Stimulated activated naive CD8-positive, alpha-beta T cell treated with anti-CD3 and anti-CD28 coated beads, Interleukin-15, amount 100 ng/mL, for 72 hours (primary cell): Measurements from ENCODE around the gene HINFP.

Experiments
- ATAC-seq: fragments of 150-1000 bp; cut with Tn5 transposase; 2 replicates; pipeline ENCODE4 v1.10.0; 2021; ENCODE audit warnings: mild to moderate bottlenecking, moderate library complexity
- DNase-seq, 2 donors: peaks; one replicate each; pipeline ENCODE4 v3.0.0; 2021 to 2022
- H3K27ac Mint-ChIP-seq, 2 donors: one replicate each; pipeline ENCODE4 v1.8.0; 2022; ENCODE audit warnings: mild to moderate bottlenecking in 2 of 2, mixed read lengths in 2 of 2, moderate library complexity in 2 of 2
- H3K27me3 Mint-ChIP-seq: one replicate; pipeline ENCODE4 v1.8.0; 2022; ENCODE audit warnings: mixed read lengths
- H3K4me1 Mint-ChIP-seq: one replicate; pipeline ENCODE4 v1.8.0; 2022; ENCODE audit warnings: mild to moderate bottlenecking, mixed read lengths
- H3K4me3 Mint-ChIP-seq, 2 donors: one replicate each; pipeline ENCODE4 v1.8.0; 2022; ENCODE audit warnings: mild to moderate bottlenecking in 2 of 2, mixed read lengths in 2 of 2, moderate library complexity in 1 of 2
- H3K9me3 Mint-ChIP-seq, 2 donors: one replicate each; pipeline ENCODE4 v1.8.0; 2022; ENCODE audit warnings: mixed read lengths in 2 of 2

HINFP gene, protein sequence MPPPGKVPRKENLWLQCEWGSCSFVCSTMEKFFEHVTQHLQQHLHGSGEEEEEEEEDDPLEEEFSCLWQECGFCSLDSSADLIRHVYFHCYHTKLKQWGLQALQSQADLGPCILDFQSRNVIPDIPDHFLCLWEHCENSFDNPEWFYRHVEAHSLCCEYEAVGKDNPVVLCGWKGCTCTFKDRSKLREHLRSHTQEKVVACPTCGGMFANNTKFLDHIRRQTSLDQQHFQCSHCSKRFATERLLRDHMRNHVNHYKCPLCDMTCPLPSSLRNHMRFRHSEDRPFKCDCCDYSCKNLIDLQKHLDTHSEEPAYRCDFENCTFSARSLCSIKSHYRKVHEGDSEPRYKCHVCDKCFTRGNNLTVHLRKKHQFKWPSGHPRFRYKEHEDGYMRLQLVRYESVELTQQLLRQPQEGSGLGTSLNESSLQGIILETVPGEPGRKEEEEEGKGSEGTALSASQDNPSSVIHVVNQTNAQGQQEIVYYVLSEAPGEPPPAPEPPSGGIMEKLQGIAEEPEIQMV

DNA sequence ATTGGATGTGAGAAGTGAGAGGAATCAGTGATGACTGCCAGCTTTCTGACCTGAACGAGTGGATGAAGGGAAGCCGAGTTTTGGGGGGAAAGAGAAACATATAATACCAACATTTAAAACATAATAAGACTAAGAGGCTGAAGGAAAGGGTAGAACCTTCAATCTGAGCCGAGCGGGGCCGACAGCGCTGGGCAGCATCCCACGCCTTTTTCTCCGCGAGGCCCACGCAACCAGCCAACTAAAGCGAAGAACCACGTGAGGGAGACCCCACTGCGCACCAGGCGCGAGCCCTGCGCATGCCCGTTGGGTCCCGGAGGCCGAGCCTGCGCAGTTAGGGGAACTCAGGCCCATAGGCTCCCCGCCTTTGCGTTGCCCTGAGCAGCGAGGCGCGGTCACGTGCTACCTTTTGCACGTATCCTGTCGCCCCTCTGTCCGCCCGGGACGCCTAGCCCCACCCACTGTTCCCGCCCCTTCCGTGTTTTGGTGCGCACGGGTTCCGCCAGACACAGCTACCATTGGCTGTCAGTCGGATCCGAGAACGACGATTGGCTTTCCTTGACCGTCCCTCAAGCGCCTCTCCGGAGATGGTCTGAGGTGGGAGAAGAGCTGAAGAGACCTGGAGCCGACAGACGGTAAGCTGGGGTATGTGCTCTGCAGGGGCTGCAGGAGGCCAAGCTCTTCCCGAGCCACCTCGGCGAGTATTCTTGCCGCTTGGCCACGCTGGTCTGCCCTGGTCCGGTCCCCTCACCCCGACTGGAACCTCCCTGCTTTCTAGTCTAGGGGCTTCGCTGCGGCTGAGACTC lies at the start of gene HINFP:
Gene HINFP (plus strand): TSS at position 573 of the 803 bp plus-strand sequence. CDS start 5,365 bp downstream, outside the sequence.
- Mint-ChIP-seq H3K27ac (peak within 1 kb of the TSS; percentile 88 to 96), H3K4me3 (peak within 1 kb of the TSS; percentile 95), H3K9me3 (no peaks in the 10 kb centered on the region), H3K27me3 (no peaks in the 10 kb centered on the region), H3K4me1 (peaks cover 52% of the 10 kb centered on the region)
- DNase-seq: peak; percentile 98 to 99
- peak; percentile 97 for ATAC-seq

DNA sequence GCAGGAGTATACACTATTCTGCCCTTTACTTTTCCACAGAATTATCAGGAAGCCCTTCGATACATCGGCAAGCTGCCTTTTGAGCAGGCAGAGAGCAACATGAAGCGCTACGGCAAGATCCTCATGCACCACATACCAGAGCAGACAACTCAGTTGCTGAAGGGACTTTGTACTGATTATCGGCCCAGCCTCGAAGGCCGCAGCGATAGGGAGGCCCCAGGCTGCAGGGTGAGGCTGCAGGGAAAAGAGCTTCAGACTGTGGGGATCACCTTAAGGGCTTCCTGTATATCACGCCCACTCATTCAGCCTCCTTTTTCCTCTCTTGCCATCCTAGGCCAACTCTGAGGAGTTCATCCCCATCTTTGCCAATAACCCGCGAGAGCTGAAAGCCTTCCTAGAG lies 43.5 kb upstream of the HINFP start:
- H3K9me3 Mint-ChIP-seq: no peaks in the 10 kb centered on the region
- no peaks in the 10 kb centered on the region for H3K4me1 Mint-ChIP-seq
- ATAC-seq (no peak), DNase-seq (no peak)
- no peak overlapping the region for H3K27ac Mint-ChIP-seq
- H3K27me3 Mint-ChIP-seq: no peaks in the 10 kb centered on the region
- H3K4me3 Mint-ChIP-seq: no peak overlapping the region

DNA sequence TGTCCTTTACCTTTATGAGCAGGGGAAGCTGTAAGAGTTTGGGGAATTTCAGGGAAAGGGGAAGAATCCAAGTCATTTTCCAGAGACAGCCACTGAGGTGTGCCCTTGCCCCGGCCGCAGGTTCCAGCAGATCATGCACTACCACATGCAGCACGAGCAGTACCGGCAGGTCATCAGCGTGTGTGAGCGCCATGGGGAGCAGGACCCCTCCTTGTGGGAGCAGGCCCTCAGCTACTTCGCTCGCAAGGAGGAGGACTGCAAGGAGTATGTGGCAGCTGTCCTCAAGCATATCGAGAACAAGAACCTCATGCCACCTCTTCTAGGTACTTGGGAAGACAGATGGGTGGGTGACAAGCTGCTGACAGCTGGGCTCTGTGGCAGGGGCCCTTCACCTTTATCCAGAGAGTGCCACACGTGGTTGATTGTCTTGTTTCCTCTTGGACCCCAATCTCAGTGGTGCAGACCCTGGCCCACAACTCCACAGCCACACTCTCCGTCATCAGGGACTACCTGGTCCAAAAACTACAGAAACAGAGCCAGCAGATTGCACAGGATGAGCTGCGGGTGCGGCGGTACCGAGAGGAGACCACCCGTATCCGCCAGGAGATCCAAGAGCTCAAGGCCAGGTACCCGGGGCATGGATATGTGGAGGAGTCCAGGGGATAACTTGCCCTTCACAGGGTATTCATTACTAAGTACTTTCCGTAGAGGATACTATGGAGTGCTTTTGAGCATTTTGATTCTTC lies 42.5 kb upstream of the HINFP start:
- H3K4me1 Mint-ChIP-seq: no peaks in the 10 kb centered on the region
- no peak overlapping the region for H3K4me3 Mint-ChIP-seq
- ATAC-seq: no peak

DNA sequence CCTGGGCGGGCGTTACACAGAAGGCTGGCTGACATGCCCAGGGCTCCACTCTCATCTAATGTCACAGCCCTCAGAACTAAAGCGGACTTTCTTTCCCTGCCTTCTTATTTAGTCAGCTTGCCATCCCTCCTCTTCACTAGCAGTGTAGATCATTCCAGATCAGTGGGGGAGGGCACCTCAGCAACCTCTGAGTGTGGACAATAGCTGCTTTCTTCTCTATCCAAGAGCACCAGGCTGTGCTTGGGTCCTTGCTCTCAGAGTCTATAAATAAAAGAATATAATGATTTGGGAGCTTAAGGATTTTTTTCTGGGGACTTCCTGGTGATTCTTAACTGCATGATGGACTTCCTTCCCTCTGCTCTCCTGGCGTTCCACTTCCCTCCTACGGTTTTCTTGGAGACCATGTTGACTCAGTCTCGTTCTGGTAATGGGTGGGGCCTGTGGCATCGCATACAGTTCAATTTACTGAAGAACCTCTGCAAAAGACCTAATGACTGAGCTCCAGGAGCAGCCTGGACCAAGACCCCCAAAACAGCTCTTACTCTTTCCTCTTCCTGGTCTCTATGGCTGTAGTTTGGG lies 39.6 kb upstream of the HINFP start:
- no peak for DNase-seq
- Mint-ChIP-seq H3K4me3 (no peak overlapping the region), H3K4me1 (peaks cover 25% of the 10 kb centered on the region), H3K27ac (peak overlapping the region in 1 of 2 donors; percentile 52), H3K27me3 (no peaks in the 10 kb centered on the region), H3K9me3 (no peaks in the 10 kb centered on the region)
- no peak for ATAC-seq

More for the DNA sequence above, 42.5 kb upstream of the HINFP start:
- DNase-seq: no peak
- Mint-ChIP-seq H3K27ac (peak overlapping the region in 1 of 2 donors; percentile 38), H3K9me3 (no peaks in the 10 kb centered on the region), H3K27me3 (no peaks in the 10 kb centered on the region)

DNA sequence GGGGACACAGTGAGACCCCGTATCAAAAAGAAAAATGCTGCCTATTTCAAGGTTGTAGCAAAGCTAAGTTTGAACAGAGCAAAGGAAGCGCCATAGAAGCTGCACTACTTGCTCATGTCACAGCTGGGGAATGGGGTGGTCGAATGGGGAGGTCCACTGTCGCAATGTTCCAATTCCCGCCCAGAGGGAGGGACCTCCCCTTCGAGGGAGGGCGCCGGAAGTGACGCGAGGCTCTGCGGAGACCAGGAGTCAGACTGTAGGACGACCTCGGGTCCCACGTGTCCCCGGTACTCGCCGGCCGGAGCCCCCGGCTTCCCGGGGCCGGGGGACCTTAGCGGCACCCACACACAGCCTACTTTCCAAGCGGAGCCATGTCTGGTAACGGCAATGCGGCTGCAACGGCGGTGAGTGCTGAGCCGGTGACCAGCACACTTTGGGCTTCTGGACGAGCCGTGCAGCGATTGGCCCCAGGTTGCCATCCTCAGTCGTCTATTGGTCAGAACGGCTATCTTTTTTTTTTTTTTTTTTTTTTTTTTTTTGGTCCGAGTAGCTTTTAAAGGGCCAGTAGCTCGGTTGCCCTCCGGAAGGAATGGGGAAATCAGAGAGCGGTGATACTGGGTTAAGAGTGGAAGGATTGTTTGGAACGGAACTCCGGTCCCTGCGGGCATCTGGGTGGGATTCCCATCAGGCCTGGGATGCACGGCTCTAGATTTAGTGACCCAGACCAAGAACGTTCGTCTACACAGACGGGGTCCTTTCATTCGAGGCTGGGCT lies 36.5 kb upstream of the HINFP start, which contains the start of gene HMBS:
Gene HMBS (plus strand): TSS at position 219 of the 774 bp plus-strand sequence. CDS start 153 bp downstream, at position 372.
- peak within 1 kb of the TSS; percentile 93 to 98 for H3K27ac Mint-ChIP-seq
- ATAC-seq (peak; percentile 95), DNase-seq (peak; percentile 90 to 92)
- peaks cover 43% of the 10 kb centered on the region for H3K4me1 Mint-ChIP-seq
- no peaks in the 10 kb centered on the region for H3K27me3 Mint-ChIP-seq
- peak within 1 kb of the TSS; percentile 95 to 96 for H3K4me3 Mint-ChIP-seq
- H3K9me3 Mint-ChIP-seq: no peaks in the 10 kb centered on the region

DNA sequence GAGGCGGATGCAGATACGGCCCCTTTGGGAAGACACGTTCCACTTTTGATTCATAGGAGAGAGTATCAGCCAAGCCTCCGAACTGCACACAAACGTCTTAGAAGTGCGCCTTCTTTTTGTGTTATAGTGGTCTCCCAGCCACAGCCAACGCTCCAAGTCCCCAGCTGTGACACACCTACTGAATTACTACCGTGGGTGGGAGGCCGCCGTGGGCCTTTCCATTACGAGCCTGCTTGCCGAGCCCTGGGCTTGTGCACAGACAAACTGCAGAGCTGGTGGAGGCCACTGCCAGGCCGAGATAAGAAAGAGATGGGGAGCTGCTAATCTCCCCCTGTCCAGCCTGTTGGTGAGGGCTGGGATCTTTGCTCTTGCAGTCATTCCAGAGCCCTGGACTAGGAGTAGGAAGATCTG lies 35.9 kb upstream of the HINFP start:
- Mint-ChIP-seq H3K4me3 (peak overlapping the region; percentile 95 to 96), H3K9me3 (no peaks in the 10 kb centered on the region), H3K27ac (peak overlapping the region; percentile 93 to 98), H3K4me1 (peaks cover 48% of the 10 kb centered on the region), H3K27me3 (no peaks in the 10 kb centered on the region)
- peak; percentile 39 for ATAC-seq
- DNase-seq: no peak

DNA sequence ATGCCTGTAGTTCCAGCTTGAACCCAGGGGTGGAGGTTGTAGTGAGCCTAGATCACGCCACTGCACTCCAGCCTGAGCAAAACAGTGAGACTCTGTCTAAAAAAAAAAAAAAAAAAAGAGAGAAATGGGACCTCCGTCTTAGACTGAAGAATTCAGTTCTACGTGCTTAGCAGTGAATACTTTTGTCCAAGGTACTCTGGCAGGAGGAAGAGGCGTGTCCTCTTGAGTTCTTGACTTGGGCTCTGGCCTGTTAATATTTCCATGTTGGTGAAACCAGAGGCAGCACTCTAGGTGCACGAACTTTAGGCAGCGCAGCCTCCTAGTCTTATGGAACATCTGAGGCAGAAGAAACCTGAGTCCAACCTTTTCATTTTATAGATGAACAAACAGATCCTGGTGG lies 34.3 kb upstream of the HINFP start:
- DNase-seq (no peak), ATAC-seq (no peak)
- no peak overlapping the region for H3K4me3 Mint-ChIP-seq
- no peaks in the 10 kb centered on the region for H3K27me3 Mint-ChIP-seq
- no peak overlapping the region for H3K27ac Mint-ChIP-seq
- H3K4me1 Mint-ChIP-seq: peaks cover 58% of the 10 kb centered on the region
- no peaks in the 10 kb centered on the region for H3K9me3 Mint-ChIP-seq

DNA sequence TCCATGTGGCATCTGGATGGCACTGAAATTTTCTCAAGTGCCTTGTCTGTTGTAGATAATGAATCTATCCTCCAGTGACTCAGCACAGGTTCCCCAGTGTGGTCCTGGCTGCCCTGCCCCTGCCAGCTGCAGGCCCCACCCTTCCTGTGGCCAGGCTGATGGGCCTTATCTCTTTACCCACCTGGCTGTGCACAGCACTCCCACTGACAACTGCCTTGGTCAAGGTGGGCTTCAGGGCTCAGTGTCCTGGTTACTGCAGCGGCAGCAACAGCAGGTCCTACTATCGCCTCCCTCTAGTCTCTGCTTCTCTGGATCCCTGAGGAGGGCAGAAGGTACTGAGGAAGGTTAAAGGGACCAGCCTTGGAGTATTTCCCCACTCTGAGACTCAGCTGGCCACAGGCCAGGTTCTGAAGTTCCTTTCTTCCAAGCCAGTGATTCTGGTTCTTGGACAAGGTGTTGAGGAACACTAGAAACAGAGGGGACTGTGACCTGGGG lies 33.6 kb upstream of the HINFP start:
- Mint-ChIP-seq H3K4me3 (no peak overlapping the region), H3K4me1 (peaks cover 65% of the 10 kb centered on the region), H3K9me3 (no peaks in the 10 kb centered on the region), H3K27me3 (no peaks in the 10 kb centered on the region), H3K27ac (no peak overlapping the region)
- DNase-seq: no peak
- ATAC-seq: no peak

DNA sequence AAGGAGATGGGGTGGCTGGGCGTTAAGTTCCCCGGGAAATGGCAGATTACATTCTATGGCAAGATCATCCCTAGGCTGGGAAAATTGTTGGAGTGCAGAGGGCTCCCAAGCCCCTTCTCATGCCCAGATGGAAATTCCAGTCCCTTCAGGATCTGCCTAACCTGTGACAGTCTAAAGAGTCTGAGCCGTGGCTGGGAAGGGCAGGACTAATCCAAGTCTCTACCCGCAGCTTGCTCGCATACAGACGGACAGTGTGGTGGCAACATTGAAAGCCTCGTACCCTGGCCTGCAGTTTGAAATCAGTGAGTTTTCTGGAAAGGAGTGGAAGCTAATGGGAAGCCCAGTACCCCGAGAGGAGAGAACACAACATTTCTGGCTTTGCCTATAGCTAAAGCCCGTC lies 33.0 kb upstream of the HINFP start:
- Mint-ChIP-seq H3K4me1 (peaks cover 71% of the 10 kb centered on the region), H3K27ac (no peak overlapping the region), H3K27me3 (no peaks in the 10 kb centered on the region), H3K4me3 (no peak overlapping the region), H3K9me3 (no peaks in the 10 kb centered on the region)
- no peak for ATAC-seq
- no peak for DNase-seq

DNA sequence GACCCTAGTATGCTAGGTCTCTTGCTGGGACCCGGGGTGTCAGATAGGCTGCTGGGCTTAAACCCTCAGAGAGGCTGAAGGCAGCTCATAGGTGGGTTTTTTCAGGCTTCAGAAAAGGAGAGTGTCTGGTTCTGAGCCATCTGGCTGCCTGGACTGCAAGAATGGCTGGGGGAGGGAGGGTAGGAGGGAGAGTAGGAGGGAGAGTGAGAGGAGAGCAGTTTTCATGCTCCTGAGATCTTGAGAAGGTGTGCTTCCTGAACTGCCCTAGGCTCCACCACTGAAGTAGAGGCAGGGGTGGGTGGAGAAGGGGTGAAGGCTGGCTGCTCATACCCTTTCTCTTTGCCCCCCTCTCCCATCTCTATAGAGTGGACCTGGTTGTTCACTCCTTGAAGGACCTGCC lies 32.1 kb upstream of the HINFP start:
- Mint-ChIP-seq H3K4me1 (peaks cover 75% of the 10 kb centered on the region), H3K4me3 (no peak overlapping the region), H3K27me3 (no peaks in the 10 kb centered on the region), H3K27ac (no peak overlapping the region), H3K9me3 (no peaks in the 10 kb centered on the region)
- no peak for DNase-seq
- ATAC-seq: no peak

DNA sequence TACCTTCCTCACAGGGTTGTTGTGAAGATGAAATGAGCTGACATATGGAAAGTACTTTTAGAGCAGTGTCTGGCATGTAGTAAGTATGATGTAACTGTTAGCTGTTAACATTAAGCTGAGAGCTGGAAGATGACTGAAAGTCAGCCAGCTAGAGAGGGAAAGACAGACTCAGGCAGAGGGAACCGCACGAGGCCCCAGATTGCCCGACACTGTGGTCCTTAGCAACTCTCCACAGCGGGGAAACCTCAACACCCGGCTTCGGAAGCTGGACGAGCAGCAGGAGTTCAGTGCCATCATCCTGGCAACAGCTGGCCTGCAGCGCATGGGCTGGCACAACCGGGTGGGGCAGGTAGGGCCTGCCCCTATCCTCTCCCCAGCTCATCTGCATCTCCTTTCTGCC lies 30.2 kb upstream of the HINFP start:
- peaks cover 70% of the 10 kb centered on the region for H3K4me1 Mint-ChIP-seq
- no peaks in the 10 kb centered on the region for H3K9me3 Mint-ChIP-seq
- DNase-seq (no peak), ATAC-seq (no peak)
- H3K27ac Mint-ChIP-seq: no peak overlapping the region
- H3K4me3 Mint-ChIP-seq: no peak overlapping the region
- no peaks in the 10 kb centered on the region for H3K27me3 Mint-ChIP-seq

DNA sequence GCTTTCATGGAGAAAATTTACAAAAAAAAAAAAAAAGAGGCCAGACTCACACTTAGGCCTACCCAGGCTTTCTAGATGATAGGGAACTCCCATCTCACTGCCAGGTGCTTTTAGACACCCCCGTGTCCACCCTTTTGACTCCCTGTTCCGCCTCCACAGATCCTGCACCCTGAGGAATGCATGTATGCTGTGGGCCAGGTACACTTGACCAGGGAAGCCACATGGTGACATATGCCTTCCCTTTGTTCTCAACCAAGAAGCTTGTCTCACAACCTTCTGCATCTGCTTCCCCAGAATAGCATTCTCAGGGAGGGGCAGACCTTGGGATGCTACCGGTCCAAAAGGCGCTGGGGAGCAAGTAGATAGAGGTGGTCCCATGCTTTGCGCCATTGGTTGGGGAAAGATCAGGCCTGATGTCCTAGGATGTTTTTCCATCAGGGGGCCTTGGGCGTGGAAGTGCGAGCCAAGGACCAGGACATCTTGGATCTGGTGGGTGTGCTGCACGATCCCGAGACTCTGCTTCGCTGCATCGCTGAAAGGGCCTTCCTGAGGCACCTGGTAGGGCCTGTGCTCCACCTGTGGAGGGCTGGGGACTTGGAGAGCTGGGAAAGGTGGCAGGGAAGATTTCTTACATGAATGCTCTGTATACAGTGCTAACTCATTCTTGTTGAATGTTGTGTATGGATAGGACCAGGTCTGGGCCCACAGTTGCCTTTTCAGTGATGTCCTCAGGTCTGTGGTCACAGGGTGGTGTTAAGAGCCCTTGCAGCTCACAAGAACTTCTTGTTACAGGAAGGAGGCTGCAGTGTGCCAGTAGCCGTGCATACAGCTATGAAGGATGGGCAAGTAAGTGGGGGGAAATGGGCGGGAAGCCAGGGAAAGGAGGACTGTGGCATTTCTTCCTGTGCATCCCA lies 29.2 kb upstream of the HINFP start:
- H3K4me1 Mint-ChIP-seq: peaks cover 67% of the 10 kb centered on the region

More for the DNA sequence above, 29.2 kb upstream of the HINFP start:
- Mint-ChIP-seq H3K27ac (peak overlapping the region; percentile 37 to 100), H3K9me3 (no peaks in the 10 kb centered on the region), H3K4me3 (peak overlapping the region; percentile 62 to 94), H3K27me3 (no peaks in the 10 kb centered on the region)
- ATAC-seq (no peak), DNase-seq (no peak)
